ENCODE measurements around the gene GLRB.

The GLRB gene

GRCh38 chr4:157075811-157076577, at the start of gene GLRB:
TSS of gene GLRB (plus strand) at chr4:157076150. CDS start at chr4:157078025, 1,875 bp downstream.
- no peak for TF ChIP-seq GATA2 (IDR thresholded peaks at IDR 0.05; ENCODE audit: low read depth, low read length)
- no peak for TF ChIP-seq GATA3 (IDR thresholded peaks at IDR 0.05; ENCODE audit: low read depth, low read length)

GRCh38 chr4:157035471-157035870, 40.5 kb upstream of the GLRB start:
- TF ChIP-seq GATA3 (IDR thresholded peaks at IDR 0.05; ENCODE audit: low read depth, low read length) (no peak), GATA2 (IDR thresholded peaks at IDR 0.05; ENCODE audit: low read depth, low read length) (no peak)

- TF ChIP-seq GATA3 (IDR thresholded peaks at IDR 0.05; ENCODE audit: low read depth, low read length): no peak
- TF ChIP-seq GATA2 (IDR thresholded peaks at IDR 0.05; ENCODE audit: low read depth, low read length): no peak
Measured at GRCh38 chr4:157040405-157040804, 35.5 kb upstream of the GLRB start.

GRCh38 chr4:157043131-157043530, 32.8 kb upstream of the GLRB start:
- no peak for TF ChIP-seq GATA3 (IDR thresholded peaks at IDR 0.05; ENCODE audit: low read depth, low read length)
- no peak for TF ChIP-seq GATA2 (IDR thresholded peaks at IDR 0.05; ENCODE audit: low read depth, low read length)

GRCh38 chr4:157045507-157046127, 30.3 kb upstream of the GLRB start:
- TF ChIP-seq GATA2 (IDR thresholded peaks at IDR 0.05; ENCODE audit: low read depth, low read length) (no peak), GATA3 (IDR thresholded peaks at IDR 0.05; ENCODE audit: low read depth, low read length) (no peak)

- no peak for TF ChIP-seq GATA3 (IDR thresholded peaks at IDR 0.05; ENCODE audit: low read depth, low read length)
- TF ChIP-seq GATA2 (IDR thresholded peaks at IDR 0.05; ENCODE audit: low read depth, low read length): no peak
Measured at GRCh38 chr4:157048248-157048647, 27.7 kb upstream of the GLRB start.

- TF ChIP-seq GATA3 (IDR thresholded peaks at IDR 0.05; ENCODE audit: low read depth, low read length): no peak
- no peak for TF ChIP-seq GATA2 (IDR thresholded peaks at IDR 0.05; ENCODE audit: low read depth, low read length)
Measured at GRCh38 chr4:157050561-157050960, 25.4 kb upstream of the GLRB start.

- no peak for TF ChIP-seq GATA3 (IDR thresholded peaks at IDR 0.05; ENCODE audit: low read depth, low read length)
- no peak for TF ChIP-seq GATA2 (IDR thresholded peaks at IDR 0.05; ENCODE audit: low read depth, low read length)
Measured at GRCh38 chr4:157052429-157053040, 23.4 kb upstream of the GLRB start.

- TF ChIP-seq GATA3 (IDR thresholded peaks at IDR 0.05; ENCODE audit: low read depth, low read length): no peak
- no peak for TF ChIP-seq GATA2 (IDR thresholded peaks at IDR 0.05; ENCODE audit: low read depth, low read length)
Measured at GRCh38 chr4:157057218-157057617, 18.7 kb upstream of the GLRB start.

GRCh38 chr4:157072002-157072401, 3.9 kb upstream of the GLRB start:
- TF ChIP-seq GATA2 (IDR thresholded peaks at IDR 0.05; ENCODE audit: low read depth, low read length): no peak
- no peak for TF ChIP-seq GATA3 (IDR thresholded peaks at IDR 0.05; ENCODE audit: low read depth, low read length)

- TF ChIP-seq GATA2 (IDR thresholded peaks at IDR 0.05; ENCODE audit: low read depth, low read length): no peak
- TF ChIP-seq GATA3 (IDR thresholded peaks at IDR 0.05; ENCODE audit: low read depth, low read length): no peak
Measured at GRCh38 chr4:157075401-157075800, 549 bp upstream of the GLRB start.

GRCh38 chr4:157076578-157076947, 613 bp downstream of the GLRB start:
- TF ChIP-seq GATA2 (IDR thresholded peaks at IDR 0.05; ENCODE audit: low read depth, low read length) (no peak), GATA3 (IDR thresholded peaks at IDR 0.05; ENCODE audit: low read depth, low read length) (no peak)

- TF ChIP-seq GATA3 (IDR thresholded peaks at IDR 0.05; ENCODE audit: low read depth, low read length): no peak
- TF ChIP-seq GATA2 (IDR thresholded peaks at IDR 0.05; ENCODE audit: low read depth, low read length): peak; percentile 50
Measured at GRCh38 chr4:157079441-157079840, 3.5 kb downstream of the GLRB start.

GRCh38 chr4:157080605-157081004, 4.7 kb downstream of the GLRB start:
- TF ChIP-seq GATA3 (IDR thresholded peaks at IDR 0.05; ENCODE audit: low read depth, low read length) (no peak), GATA2 (IDR thresholded peaks at IDR 0.05; ENCODE audit: low read depth, low read length) (no peak)

GRCh38 chr4:157095716-157096115, 19.8 kb downstream of the GLRB start:
- TF ChIP-seq GATA3 (IDR thresholded peaks at IDR 0.05; ENCODE audit: low read depth, low read length) (no peak), GATA2 (IDR thresholded peaks at IDR 0.05; ENCODE audit: low read depth, low read length) (no peak)

All from SH-SY5Y (cell line).